HepG2 (cell line): ENCODE data around the gene RAC3. TPM values are rescaled to one million over a fixed set of nuclear protein-coding genes. Genes with fewer than 3 reads are reported as not detected.

Source experiments
- AGO1 ChIP-seq: fragments of 200-400 bp; formaldehyde crosslinking; IDR thresholded peaks from 2 replicates; pipeline ENCODE4 v1.6.1; 2017; ENCODE audit warnings: mild to moderate bottlenecking, low read depth, low read length, moderate library complexity; ENCODE audit not compliant: poor library complexity, severe bottlenecking
- ATF4 ChIP-seq, 2 experiments: fragments of 450-650 bp in 1 of 2; sonication (generic) in 1 of 2; formaldehyde crosslinking; IDR thresholded peaks; 2 replicates each; pipeline versions ENCODE4 v1.5.0 to v1.8.0; 2020 to 2022; ENCODE audit warnings: mild to moderate bottlenecking in 1 of 2, missing genetic modification reagents in 1 of 2
- ATF7 ChIP-seq, 2 experiments: fragments of 450-650 bp in 1 of 2; sonication (generic) in 1 of 2; formaldehyde crosslinking in 1 of 2; IDR thresholded peaks; 2 replicates each; pipeline versions ENCODE4 v1.4.0 to v1.6.1; 2016 to 2020; ENCODE audit warnings: antibody characterized with exemption in 1 of 2, mild to moderate bottlenecking in 1 of 2, missing genetic modification reagents in 1 of 2
- DNMT3B ChIP-seq: conservative IDR thresholded peaks from 2 replicates; pipeline ENCODE4 v1.6.1; 2016; ENCODE audit warnings: missing biosample characterization, control low read depth
- FOSL1 ChIP-seq: sonication (generic); formaldehyde crosslinking; IDR thresholded peaks from 2 replicates; pipeline ENCODE4 v1.9.0; 2021; ENCODE audit warnings: missing genetic modification reagents, borderline replicate concordance
- FOXA3 ChIP-seq: IDR thresholded peaks from 2 replicates; pipeline ENCODE4 v1.6.1; 2016; ENCODE audit warnings: missing genetic modification reagents, missing compliant biosample characterization
- GLMP ChIP-seq: sonication (generic); formaldehyde crosslinking; IDR thresholded peaks from 2 replicates; pipeline ENCODE4 v1.9.0; 2021; ENCODE audit warnings: missing genetic modification reagents, mild to moderate bottlenecking, borderline replicate concordance
- MAFG ChIP-seq: sonication (generic); formaldehyde crosslinking; IDR thresholded peaks from 2 replicates; pipeline ENCODE4 v1.5.1; 2020; ENCODE audit warnings: mild to moderate bottlenecking, missing genetic modification reagents
- TBL1XR1 ChIP-seq: fragments of 150-350 bp; IDR thresholded peaks from 2 replicates; pipeline ENCODE4 v1.6.1; 2014; ENCODE audit warnings: borderline replicate concordance, low read length; ENCODE audit not compliant: partially characterized antibody
- ZBTB40 ChIP-seq, 2 experiments: fragments of 450-650 bp in 1 of 2; sonication (generic) in 1 of 2; formaldehyde crosslinking in 1 of 2; IDR thresholded peaks; 2 replicates each; pipeline versions ENCODE4 v1.6.1 to v1.8.0; 2016 to 2022; ENCODE audit warnings: antibody characterized with exemption in 1 of 2, mild to moderate bottlenecking in 1 of 2, missing genetic modification reagents in 1 of 2
- ZNF225 ChIP-seq: sonication (generic); formaldehyde crosslinking; IDR thresholded peaks from 2 replicates; pipeline ENCODE4 v1.4.0; 2020; ENCODE audit warnings: mild to moderate bottlenecking, missing genetic modification reagents
- ZNF772 ChIP-seq: sonication (generic); formaldehyde crosslinking; IDR thresholded peaks from 2 replicates; pipeline ENCODE4 v1.5.0; 2020; ENCODE audit warnings: mild to moderate bottlenecking, missing genetic modification reagents
- ZNF780A ChIP-seq: sonication (generic); formaldehyde crosslinking; IDR thresholded peaks from 2 replicates; pipeline ENCODE4 v1.8.0; 2022; ENCODE audit warnings: mild to moderate bottlenecking, missing genetic modification reagents, moderate library complexity
- polyA plus RNA-seq, 8 experiments: library from polyadenylated mRNA; depleted of rRNA in 3 of 8; stranded (reverse) in 7 of 8; unstranded in 1 of 8; fragments of >200 nt; fragmentation: Illumina TruSeq in 4 of 8; extraction: Trizol in 4 of 8; gene quantifications; 2 replicates each; pipeline versions ENCODE4 v1.2.1 to v1.2.3, GENCODE V29; 2011 to 2016; ENCODE audit warnings: low read depth in 4 of 8, missing spikeins in 1 of 8, mixed read lengths in 1 of 8; ENCODE audit not compliant: insufficient read depth in 1 of 8
- total RNA-seq, 5 experiments: library from RNA; depleted of rRNA; stranded (reverse); fragments of >200 nt; fragmentation: Illumina TruSeq; extraction: Trizol; gene quantifications; 2 replicates each; pipeline ENCODE4 v1.2.3, GENCODE V29; 2016; ENCODE audit warnings: low read depth in 1 of 5
- TF ChIP-seq, protein P1 (sequence below): sonication (generic); formaldehyde crosslinking; IDR thresholded peaks from 2 replicates; pipeline ENCODE4 v1.8.0; 2022; ENCODE audit warnings: mild to moderate bottlenecking, missing genetic modification reagents

RAC3 gene
- total and polyA plus RNA-seq, 2 of the 13 experiments (the other 11 are each of a cell fraction or from before 2014, with no cell fraction given) = 10.5 to 21.3 TPM

DNA sequence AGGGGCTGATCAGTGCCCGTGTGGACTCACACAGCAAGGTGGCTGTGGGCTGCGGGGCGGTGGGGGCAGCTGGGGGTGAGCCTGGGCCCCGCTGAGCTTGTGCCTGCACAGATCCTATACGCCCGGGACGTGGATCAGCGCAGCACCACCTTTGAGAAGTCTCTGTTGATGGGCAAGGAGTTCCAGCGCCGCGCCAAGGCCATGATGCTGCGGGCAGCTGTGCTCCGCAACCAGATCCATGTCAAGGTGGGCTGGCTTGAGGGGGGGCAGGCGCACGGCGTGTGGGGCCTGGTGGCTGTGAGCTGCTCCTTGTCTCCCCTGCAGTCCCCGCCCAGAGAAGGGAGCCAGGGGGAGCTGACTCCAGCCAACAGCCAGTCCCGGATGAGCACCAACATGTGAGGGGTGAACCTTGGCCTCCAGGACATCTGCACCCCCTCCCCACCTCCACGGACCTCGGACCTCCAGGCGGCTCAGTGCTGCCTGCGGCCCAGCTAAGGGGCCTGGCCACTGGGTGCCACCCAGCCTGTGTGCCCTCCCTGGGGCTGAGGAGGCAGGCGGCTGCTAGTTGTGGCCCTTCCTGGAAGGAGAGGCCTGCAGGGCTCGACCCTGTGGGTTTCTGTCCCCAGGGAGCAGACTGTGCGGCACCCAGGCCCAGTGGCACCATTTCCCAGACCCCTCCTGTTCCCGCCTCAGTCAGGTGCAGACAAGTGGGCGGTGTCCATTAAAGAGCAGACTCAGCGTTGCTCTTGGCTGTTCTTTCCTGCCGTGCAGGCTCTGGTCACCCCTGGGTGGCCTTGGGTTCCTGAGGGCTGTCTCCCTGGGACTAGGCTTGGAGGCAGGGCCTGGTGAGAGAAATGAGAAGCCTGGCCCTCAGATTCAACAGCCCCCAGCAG lies 25.5 kb downstream of the RAC3 start (continued):
- TF ChIP-seq ZBTB40 (IDR thresholded peaks at IDR 0.05) (no peak), ZBTB40 (CRISPR knock-in tag; IDR thresholded peaks at IDR 0.05) (peak; percentile 57; the same call in 1 of the 2 replicates), FOXA3 (CRISPR knock-in tag) (peak; percentile 42; the same call in 1 of the 2 replicates), FOSL1 (CRISPR knock-in tag) (no peak), DNMT3B (CRISPR knock-in tag) (no peak), AGO1 (no peak), ATF4 (CRISPR knock-in tag; IDR thresholded peaks at IDR 0.05) (no peak), MAFG (CRISPR knock-in tag) (0 out of 2 replicates have a peak, but pooled peaks have one; percentile 54), ZNF225 (CRISPR knock-in tag) (peak; percentile 17; the same call in 1 of the 2 replicates), ZNF772 (CRISPR knock-in tag) (peak; percentile 92), ATF7 (IDR thresholded peaks at IDR 0.05) (no peak), ATF7 (CRISPR knock-in tag; IDR thresholded peaks at IDR 0.05) (no peak), GLMP (no peak), ZNF780A (CRISPR knock-in tag) (no peak), TBL1XR1 (no peak)
- TF ChIP-seq, protein P1, sequence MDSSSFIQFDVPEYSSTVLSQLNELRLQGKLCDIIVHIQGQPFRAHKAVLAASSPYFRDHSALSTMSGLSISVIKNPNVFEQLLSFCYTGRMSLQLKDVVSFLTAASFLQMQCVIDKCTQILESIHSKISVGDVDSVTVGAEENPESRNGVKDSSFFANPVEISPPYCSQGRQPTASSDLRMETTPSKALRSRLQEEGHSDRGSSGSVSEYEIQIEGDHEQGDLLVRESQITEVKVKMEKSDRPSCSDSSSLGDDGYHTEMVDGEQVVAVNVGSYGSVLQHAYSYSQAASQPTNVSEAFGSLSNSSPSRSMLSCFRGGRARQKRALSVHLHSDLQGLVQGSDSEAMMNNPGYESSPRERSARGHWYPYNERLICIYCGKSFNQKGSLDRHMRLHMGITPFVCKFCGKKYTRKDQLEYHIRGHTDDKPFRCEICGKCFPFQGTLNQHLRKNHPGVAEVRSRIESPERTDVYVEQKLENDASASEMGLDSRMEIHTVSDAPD (CRISPR knock-in tag) = 0 out of 2 replicates have a peak, but pooled peaks have one; percentile 7
